Lung (tissue), 12 donors: ENCODE results near the gene ORC1. TPM values are rescaled to one million over a fixed set of nuclear protein-coding genes. Genes with fewer than 3 reads are reported as not detected.
A peak's percentile ranks its signal among the peaks of the same experiment; 100 is the strongest.

Source experiments
- ATAC-seq: fragments of 200-7000 bp; cut with Tn5 transposase; one replicate; pipeline ENCODE4 v1.9.1; 2020; ENCODE audit warnings: moderate number of reproducible peaks; ENCODE audit not compliant: insufficient read depth, low FRiP score
- DNase-seq, 3 donors: peaks; one replicate each; pipeline ENCODE4 v3.0.0-alpha.2; 2013 to 2017
- H3K27ac ChIP-seq, 2 donors: one replicate each; pipeline ENCODE4 v1.5.1; 2013; ENCODE audit warnings: mild to moderate bottlenecking in 2 of 2, moderate library complexity in 2 of 2, control low read depth in 1 of 2, inconsistent platforms in 1 of 2, low read depth in 1 of 2, low read length in 1 of 2
- H3K27me3 ChIP-seq, 3 donors: one replicate each; pipeline ENCODE4 v1.5.1; 2013; ENCODE audit warnings: low read length in 2 of 3; ENCODE audit not compliant: control insufficient read depth in 3 of 3, insufficient read depth in 3 of 3
- H3K36me3 ChIP-seq, 4 donors: one replicate each; pipeline ENCODE4 v1.5.1; 2013; ENCODE audit warnings: low read length in 4 of 4, mild to moderate bottlenecking in 1 of 4, moderate library complexity in 1 of 4; ENCODE audit not compliant: control insufficient read depth in 4 of 4, insufficient read depth in 4 of 4
- H3K4me1 ChIP-seq, 5 donors: one replicate each; pipeline ENCODE4 v1.5.1; 2013; ENCODE audit warnings: low read length in 5 of 5, mild to moderate bottlenecking in 2 of 5, moderate library complexity in 1 of 5; ENCODE audit not compliant: control insufficient read depth in 5 of 5, insufficient read depth in 5 of 5
- H3K4me3 ChIP-seq: one replicate; pipeline ENCODE4 v1.5.1; 2013; ENCODE audit warnings: mild to moderate bottlenecking, control low read depth, moderate library complexity
- H3K9ac ChIP-seq, 2 donors: one replicate each; pipeline ENCODE4 v1.5.1; 2013; ENCODE audit warnings: low read length in 2 of 2, control low read depth in 1 of 2; ENCODE audit not compliant: insufficient read depth in 1 of 2
- H3K9me3 ChIP-seq, 4 donors: one replicate each; pipeline ENCODE4 v1.5.1; 2013; ENCODE audit warnings: low read length in 3 of 4, mild to moderate bottlenecking in 1 of 4, moderate library complexity in 1 of 4; ENCODE audit not compliant: control insufficient read depth in 4 of 4, insufficient read depth in 3 of 4
- CTCF ChIP-seq: IDR thresholded peaks from 2 replicates; pipeline ENCODE4 v1.5.1; 2012; ENCODE audit warnings: mild to moderate bottlenecking; ENCODE audit errors: control extremely low read depth, extremely low read depth
- WGBS, 2 donors: extraction: QIAGEN DNeasy Blood & Tissue Kit; methylation state at CpG; one replicate each; pipeline ENCODE4 v1.1.7; 2013; 5-methylcytosine and 5-hydroxymethylcytosine counted together
- polyA plus RNA-seq, 2 donors: library from polyadenylated mRNA; stranded (reverse); fragments of 200-250 nt; gene quantifications; one replicate each; pipeline ENCODE4 v1.2.1, GENCODE V29; 2013
- total RNA-seq, 2 donors: library from RNA; depleted of rRNA in 1 of 2; stranded (reverse); fragments of >200 nt in 1 of 2; gene quantifications; one replicate each; pipeline ENCODE4 v1.2.1, GENCODE V29; 2014 to 2021
- donor health status: control.
- donor health status: control.
- donor health status: Bipolar disorder and iron deficiency.
- donor health status: healthy.
- donor health status: DM: yes; HTN: yes; CAD: no.

The ORC1 gene
- total and polyA plus RNA-seq, 4 donors = 0.59 to 2.5 (median 1.7) TPM

GRCh38 chr1:52345252-52345651 lies 59.0 kb downstream of the ORC1 start:
- DNase-seq (no peak), ATAC-seq (no peak)
- H3K9me3 ChIP-seq = no peaks in the 10 kb centered on the region
- TF ChIP-seq CTCF = no peak
- H3K4me1 ChIP-seq = no peaks in the 10 kb centered on the region
- peak overlapping the region in 1 of 2 donors; percentile 24 for H3K27ac ChIP-seq
- no peaks in the 10 kb centered on the region for H3K27me3 ChIP-seq
- H3K4me3 ChIP-seq = no peak overlapping the region
- H3K36me3 ChIP-seq = peaks cover 0 to 14% (median 8%) of the 10 kb centered on the region in 4 donors
- H3K9ac ChIP-seq = no peak overlapping the region
- 71 to 80% methylated on average over 2 of the region's 2 CpGs for WGBS, 2 donors

GRCh38 chr1:52343979-52344378 lies 60.2 kb downstream of the ORC1 start:
- Histone ChIP-seq H3K27me3 (no peaks in the 10 kb centered on the region), H3K27ac (no peak overlapping the region), H3K4me1 (no peaks in the 10 kb centered on the region), H3K36me3 (peaks cover 0 to 18% (median 10%) of the 10 kb centered on the region in 4 donors), H3K9ac (no peak overlapping the region), H3K4me3 (no peak overlapping the region), H3K9me3 (no peaks in the 10 kb centered on the region)
- ATAC-seq (no peak), DNase-seq (no peak)
- TF ChIP-seq CTCF = no peak
- WGBS, 2 donors = 81 to 82% methylated on average over 3 of the region's 3 CpGs

DNA sequence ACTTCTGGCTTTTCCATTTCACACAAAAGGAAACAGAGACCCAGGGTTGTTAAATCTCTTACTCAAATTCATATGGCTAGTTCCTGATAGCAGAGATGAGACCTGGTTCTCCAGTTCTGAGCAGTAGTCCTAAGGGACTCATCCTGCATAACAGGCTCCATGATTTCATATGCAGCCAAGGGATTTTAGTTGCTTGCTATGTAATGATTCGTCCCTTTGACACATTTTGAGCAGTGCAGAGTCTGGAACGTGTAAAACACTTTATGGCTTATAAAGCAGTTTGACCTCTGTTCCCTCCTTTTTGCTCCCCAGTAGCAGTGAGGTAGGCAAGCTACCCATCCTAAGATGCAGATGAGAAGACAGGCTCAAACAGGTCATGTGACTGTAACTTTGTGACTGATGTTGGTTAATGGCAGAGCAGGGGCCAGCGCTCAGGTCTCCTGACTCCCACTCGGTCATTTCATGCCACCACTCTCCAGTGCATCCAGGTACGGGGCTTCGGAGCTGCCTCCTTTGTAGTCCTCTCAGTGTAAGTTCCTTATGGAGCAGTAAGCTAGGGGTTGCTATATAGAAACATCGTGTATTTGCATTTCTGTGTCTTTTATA lies 62.5 kb downstream of the ORC1 start:
- Histone ChIP-seq H3K9me3 (peaks cover 0 to 2% (median 0%) of the 10 kb centered on the region in 4 donors), H3K4me3 (no peak overlapping the region), H3K27ac (no peak overlapping the region), H3K27me3 (no peaks in the 10 kb centered on the region), H3K36me3 (peaks cover 5 to 20% (median 11%) of the 10 kb centered on the region in 4 donors), H3K9ac (no peak overlapping the region), H3K4me1 (no peaks in the 10 kb centered on the region)
- ATAC-seq (no peak), DNase-seq (no peak)
- no peak for TF ChIP-seq CTCF
- WGBS, 2 donors = 82 to 84% methylated on average over 7 of the region's 7 CpGs

DNA sequence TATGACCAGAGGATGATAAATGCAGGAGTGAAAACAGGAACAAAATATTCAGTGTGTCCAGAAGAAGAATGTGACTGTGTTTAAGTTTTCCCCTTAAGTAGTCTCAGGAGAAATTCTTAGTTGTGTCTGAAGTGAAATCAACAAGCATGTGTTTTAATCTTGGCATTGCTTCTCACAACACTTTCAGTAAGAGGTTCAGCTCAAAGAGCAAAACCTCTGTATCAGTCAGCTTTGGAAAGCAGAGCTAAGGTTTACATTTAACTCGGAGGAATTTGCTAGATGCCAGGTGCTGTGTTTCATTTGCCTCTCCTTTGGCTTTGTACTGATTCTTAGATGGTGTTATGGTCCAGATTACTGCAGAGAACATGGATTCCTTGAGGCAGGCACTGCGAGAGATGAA lies 66.8 kb downstream of the ORC1 start:
- H3K4me3 ChIP-seq = no peak overlapping the region
- peaks cover 4 to 28% (median 8%) of the 10 kb centered on the region in 4 donors for H3K36me3 ChIP-seq
- no peak overlapping the region for H3K27ac ChIP-seq
- peaks cover 0 to 2% (median 0%) of the 10 kb centered on the region in 4 donors for H3K9me3 ChIP-seq
- ATAC-seq = no peak
- TF ChIP-seq CTCF = no peak
- peaks cover 0 to 3% (median 0%) of the 10 kb centered on the region in 5 donors for H3K4me1 ChIP-seq
- no peak for DNase-seq
- H3K27me3 ChIP-seq = no peaks in the 10 kb centered on the region
- no peak overlapping the region for H3K9ac ChIP-seq
- 74 to 83% methylated on average over 2 of the region's 2 CpGs for WGBS, 2 donors
